H1 (cell line): ENCODE measurements around the gene RER1. TPM values are rescaled to one million over a fixed set of nuclear protein-coding genes. Genes with fewer than 3 reads are reported as not detected.

Experiments
- CTCF ChIA-PET: fragments of 300-600 bp; sonication (Branson Sonifier 250); formaldehyde crosslinking; loops from one replicate; lab custom pipeline; 2021; ENCODE audit not compliant: partially characterized antibody; lab: Charles Lee
- POLR2A ChIA-PET: fragments of 300-600 bp; sonication (Branson Sonifier 250); formaldehyde crosslinking; loops from one replicate; lab custom pipeline; 2021; ENCODE audit warnings: inconsistent platforms; ENCODE audit not compliant: partially characterized antibody; lab: Charles Lee
- DNase-seq, 2 experiments: peaks; one replicate each; pipeline versions ENCODE4 v3.0.0 to v3.0.0-alpha.2; 2010 to 2022; ENCODE audit warnings: low spot score in 2 of 2, low read depth in 1 of 2, mixed read lengths in 1 of 2
- FAIRE-seq: peaks from 2 replicates; lab custom pipeline; 2011; peaks lifted over from hg19 to GRCh38; lab: Jason Lieb, UNC
- H2AFZ ChIP-seq: 2 replicates; pipeline ENCODE4 v1.8.1; 2012; ENCODE audit warnings: low read length, inconsistent platforms
- H2AK5ac ChIP-seq: 2 replicates; pipeline ENCODE4 v1.6.1; 2013; ENCODE audit warnings: low read depth, low read length
- H2BK120ac ChIP-seq: replicated peaks from 2 replicates; pipeline ENCODE3; 2013; ENCODE audit warnings: low read depth, low read length, inconsistent platforms
- H2BK12ac ChIP-seq: 2 replicates; pipeline ENCODE4 v1.6.1; 2013; ENCODE audit warnings: low read depth, low read length
- H2BK15ac ChIP-seq: 2 replicates; pipeline ENCODE4 v1.6.1; 2013; ENCODE audit warnings: low read length
- H2BK20ac ChIP-seq: 2 replicates; pipeline ENCODE4 v1.6.1; 2013; ENCODE audit warnings: low read length
- H2BK5ac ChIP-seq: 2 replicates; pipeline ENCODE4 v1.6.1; 2013; ENCODE audit warnings: low read depth, low read length
- H3K14ac ChIP-seq: 2 replicates; pipeline ENCODE4 v1.6.1; 2013; ENCODE audit warnings: inconsistent platforms; ENCODE audit not compliant: insufficient read length
- H3K18ac ChIP-seq: 2 replicates; pipeline ENCODE4 v1.6.1; 2013; ENCODE audit warnings: low read length; ENCODE audit errors: extremely low read depth
- H3K23ac ChIP-seq: 2 replicates; pipeline ENCODE4 v1.6.1; 2013; ENCODE audit warnings: inconsistent platforms; ENCODE audit not compliant: insufficient read length
- H3K23me2 ChIP-seq: 2 replicates; pipeline ENCODE4 v1.6.1; 2013; ENCODE audit warnings: low read depth, low read length
- H3K27ac ChIP-seq: 2 replicates; pipeline ENCODE4 v1.6.1; 2011; ENCODE audit warnings: low read depth, low read length, inconsistent platforms
- H3K27me3 ChIP-seq, 4 experiments: replicated peaks in 1 of 4; 1 replicate in 1 of 4; 2 replicates in 3 of 4; pipeline versions ENCODE4 v1.6.1 to v1.8.1; 2011 to 2013; ENCODE audit warnings: low read length in 3 of 4, mild to moderate bottlenecking in 3 of 4, inconsistent platforms in 2 of 4, mixed read lengths in 2 of 4, moderate library complexity in 1 of 4; ENCODE audit not compliant: control insufficient read depth in 3 of 4, insufficient read depth in 3 of 4; ENCODE audit errors: extremely low read depth in 1 of 4
- H3K36me3 ChIP-seq, 4 experiments: 2 replicates each; pipeline versions ENCODE4 v1.6.1 to v1.8.1; 2011 to 2013; ENCODE audit warnings: mild to moderate bottlenecking in 4 of 4, low read length in 3 of 4, moderate library complexity in 2 of 4, control low read depth in 1 of 4, inconsistent platforms in 1 of 4; ENCODE audit not compliant: insufficient read depth in 4 of 4, control insufficient read depth in 2 of 4
- H3K4ac ChIP-seq: replicated peaks from 2 replicates; pipeline ENCODE3; 2013; ENCODE audit warnings: low read length, low read depth, mixed read lengths, inconsistent platforms; ENCODE audit not compliant: insufficient read length
- H3K4me1 ChIP-seq, 4 experiments: replicated peaks in 1 of 4; 1 replicate in 1 of 4; 2 replicates in 3 of 4; pipeline versions ENCODE4 v1.6.1 to v1.8.1; 2011 to 2013; ENCODE audit warnings: low read length in 3 of 4, inconsistent platforms in 2 of 4, mixed read lengths in 1 of 4; ENCODE audit not compliant: insufficient read depth in 4 of 4, control insufficient read depth in 3 of 4
- H3K4me2 ChIP-seq, 2 experiments: 2 replicates each; pipeline versions ENCODE4 v1.6.1 to v1.8.1; 2011 to 2013; ENCODE audit warnings: low read depth in 2 of 2, low read length in 2 of 2, control low read depth in 1 of 2, inconsistent platforms in 1 of 2, mild to moderate bottlenecking in 1 of 2; ENCODE audit not compliant: insufficient read depth in 1 of 2
- H3K4me3 ChIP-seq, 4 experiments: fragments of 200-600, 300-600 bp in 1 of 4; sonication (generic), shearing (Covaris generic), sonication (Bioruptor Twin) in 1 of 4; 2 replicates each; pipeline versions ENCODE4 v1.5.1 to v1.8.1; 2011 to 2016; ENCODE audit warnings: low read length in 4 of 4, low read depth in 3 of 4, control low read depth in 2 of 4, inconsistent platforms in 2 of 4, mild to moderate bottlenecking in 2 of 4, mixed read lengths in 1 of 4, moderate library complexity in 1 of 4; ENCODE audit not compliant: insufficient read depth in 2 of 4; ENCODE audit errors: extremely low read depth in 1 of 4
- H3K56ac ChIP-seq: replicated peaks from 2 replicates; pipeline ENCODE3; 2013; ENCODE audit warnings: low read depth, mild to moderate bottlenecking, mixed read lengths, low read length, inconsistent platforms; ENCODE audit not compliant: insufficient read length
- H3K79me1 ChIP-seq: 2 replicates; pipeline ENCODE4 v1.6.1; 2013; ENCODE audit warnings: low read depth, low read length, control low read depth
- H3K79me2 ChIP-seq, 2 experiments: 2 replicates each; pipeline versions ENCODE4 v1.6.1 to v1.8.1; 2012 to 2013; ENCODE audit warnings: low read length in 2 of 2, mild to moderate bottlenecking in 2 of 2, inconsistent platforms in 1 of 2; ENCODE audit not compliant: insufficient read depth in 2 of 2, control insufficient read depth in 1 of 2
- H3K9ac ChIP-seq, 4 experiments: replicated peaks in 1 of 4; 1 replicate in 1 of 4; 2 replicates in 3 of 4; pipeline versions ENCODE4 v1.6.1 to v1.8.1; 2011 to 2013; ENCODE audit warnings: low read depth in 3 of 4, low read length in 3 of 4, control low read depth in 2 of 4, mild to moderate bottlenecking in 2 of 4, moderate library complexity in 2 of 4, inconsistent platforms in 1 of 4; ENCODE audit errors: extremely low read depth in 1 of 4
- H3K9me3 ChIP-seq, 2 experiments: 2 replicates each; pipeline versions ENCODE4 v1.6.1 to v1.8.1; 2012 to 2013; ENCODE audit warnings: mild to moderate bottlenecking in 2 of 2, moderate library complexity in 2 of 2, control low read depth in 1 of 2, inconsistent platforms in 1 of 2, low read depth in 1 of 2, low read length in 1 of 2, mixed read lengths in 1 of 2; ENCODE audit not compliant: insufficient read depth in 2 of 2
- H4K20me1 ChIP-seq, 2 experiments: replicated peaks in 1 of 2; 2 replicates each; pipeline versions ENCODE3 to v1.8.1; 2011 to 2013; ENCODE audit warnings: inconsistent platforms in 2 of 2, low read length in 2 of 2, mild to moderate bottlenecking in 1 of 2; ENCODE audit not compliant: insufficient read depth in 2 of 2, control insufficient read depth in 1 of 2
- H4K5ac ChIP-seq: 2 replicates; pipeline ENCODE4 v1.6.1; 2013; ENCODE audit warnings: low read length, low read depth, mixed read lengths, inconsistent platforms; ENCODE audit not compliant: insufficient read length
- H4K8ac ChIP-seq: 2 replicates; pipeline ENCODE4 v1.8.0; 2013; ENCODE audit warnings: mild to moderate bottlenecking, moderate library complexity, low read length, inconsistent platforms; ENCODE audit not compliant: insufficient read depth; ENCODE audit errors: extremely low read depth
- H4K91ac ChIP-seq: replicated peaks from 2 replicates; pipeline ENCODE3; 2013; ENCODE audit warnings: low read length, mixed read lengths, inconsistent platforms; ENCODE audit not compliant: insufficient read length
- CHD2 ChIP-seq: IDR thresholded peaks from 2 replicates; pipeline ENCODE4 v1.6.1; 2012; ENCODE audit warnings: low read length, improper control_type of control experiment
- HDAC6 ChIP-seq: IDR thresholded peaks from one replicate; pipeline ENCODE4 v1.7.1; 2012; ENCODE audit warnings: low read depth, mild to moderate bottlenecking, inconsistent platforms, low read length, moderate library complexity
- NRF1 ChIP-seq: IDR thresholded peaks from 2 replicates; pipeline ENCODE4 v1.6.1; 2011; ENCODE audit warnings: mild to moderate bottlenecking, low read depth, low read length, improper control_type of control experiment
- PHF8 ChIP-seq: fragments of 200-600 bp; sonication (generic); conservative IDR thresholded peaks from 2 replicates; pipeline ENCODE4 v1.7.1; 2012; ENCODE audit warnings: low read depth, mild to moderate bottlenecking, inconsistent platforms, low read length, moderate library complexity
- RFX5 ChIP-seq: IDR thresholded peaks from 2 replicates; pipeline ENCODE4 v1.6.1; 2011; ENCODE audit warnings: low read depth, low read length, improper control_type of control experiment, borderline replicate concordance
- RXRA ChIP-seq: IDR thresholded peaks from 2 replicates; pipeline ENCODE4 v1.6.1; 2011; ENCODE audit warnings: low read depth, mild to moderate bottlenecking, low read length, moderate library complexity; ENCODE audit not compliant: insufficient read depth
- TAF7 ChIP-seq: optimal IDR thresholded peaks from 2 replicates; pipeline ENCODE3; 2011; ENCODE audit warnings: low read depth, mild to moderate bottlenecking, inconsistent platforms, low read length, moderate library complexity, borderline replicate concordance
- TEAD4 ChIP-seq: IDR thresholded peaks from 2 replicates; pipeline ENCODE4 v1.6.1; 2012; ENCODE audit warnings: low read depth, low read length, inconsistent platforms, mixed read lengths
- YY1 ChIP-seq: IDR thresholded peaks from 2 replicates; pipeline ENCODE4 v1.6.1; 2011; ENCODE audit warnings: low read depth, mild to moderate bottlenecking, low read length
- WGBS, 2 experiments: shearing (Covaris generic) in 1 of 2; methylation state at CpG; one replicate each; pipeline versions ENCODE4 v1.1.6 to v1.1.7; 2013 to 2015; ENCODE audit warnings: low lambda C conversion rate in 2 of 2, mixed read lengths in 2 of 2, inconsistent platforms in 1 of 2, low coverage in 1 of 2, missing lambda C conversion rate in 1 of 2; ENCODE audit not compliant: insufficient replicate concordance in 2 of 2, insufficient coverage in 1 of 2, insufficient read length in 1 of 2; ENCODE audit errors: extremely low coverage in 1 of 2, missing lambda C conversion rate in 1 of 2; 5-methylcytosine and 5-hydroxymethylcytosine counted together
- polyA plus RNA-seq, 7 experiments: library from polyadenylated mRNA; depleted of rRNA in 3 of 7; stranded (reverse) in 5 of 7; unstranded in 2 of 7; fragments of >200 nt in 5 of 7; fragments of 200-250 nt in 2 of 7; gene quantifications; 1 replicate in 5 of 7; 2 replicates in 1 of 7; 4 replicates in 1 of 7; pipeline versions ENCODE4 v1.2.1 to v1.2.3, GENCODE V29; 2011 to 2013; ENCODE audit warnings: missing spikeins in 2 of 7, mixed read lengths in 2 of 7
- total RNA-seq: library from RNA; stranded (reverse); fragmentation: NEBNext Ultra II Directional; extraction: Animal tissue kit (Norgen Biotek cat#: 25700); gene quantifications from 2 replicates; pipeline ENCODE4 v1.2.1, GENCODE V29; 2021

RER1 gene
- total and polyA plus RNA-seq, 2 of the 8 experiments (the other 6 are each of a cell fraction or from before 2014, with no cell fraction given) = 102 to 134 TPM

DNA sequence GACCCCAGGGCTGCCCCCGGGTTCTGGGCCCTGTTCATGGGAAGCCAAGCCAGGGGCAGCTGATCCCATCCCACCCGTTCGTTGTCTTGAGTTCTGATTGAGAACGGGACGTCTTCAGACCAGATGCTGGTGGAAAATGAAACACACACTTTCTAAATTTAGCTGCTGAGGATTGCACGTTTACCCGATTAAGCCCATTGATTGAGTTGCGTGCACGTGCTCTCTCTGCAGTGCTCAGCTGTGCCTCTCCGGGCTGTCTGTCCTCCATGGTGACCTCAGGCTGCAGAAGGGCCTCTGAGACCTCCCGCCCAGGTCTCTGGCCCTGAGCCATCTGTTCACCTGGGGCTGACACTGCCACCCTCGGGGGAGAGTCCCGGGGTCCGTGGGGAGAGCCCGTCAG is 47.7 kb downstream of the RER1 start:
- Histone ChIP-seq H3K79me1 (no peaks in the 10 kb centered on the region), H3K9me3 (no peaks in the 10 kb centered on the region), H3K36me3 (no peaks in the 10 kb centered on the region), H3K27me3 (peaks cover 15 to 26% (median 21%) of the 10 kb centered on the region in 4 experiments), H4K91ac (no peak overlapping the region), H3K9ac (no peak overlapping the region), H2BK20ac (no peak overlapping the region), H2BK15ac (no peak overlapping the region), H3K23me2 (no peaks in the 10 kb centered on the region; the same call in 1 of the 2 replicates), H4K8ac (no peak overlapping the region), H2BK12ac (no peak overlapping the region), H3K4me1 (no peaks in the 10 kb centered on the region; a peak in 2 of 7 replicates), H3K23ac (no peak overlapping the region), H3K56ac (no peak overlapping the region), H3K79me2 (no peaks in the 10 kb centered on the region), H3K14ac (no peak overlapping the region), H3K4me2 (no peak overlapping the region), H3K4ac (no peak overlapping the region), H2AFZ (no peak overlapping the region), H4K20me1 (no peaks in the 10 kb centered on the region), H2BK120ac (no peak overlapping the region), H3K18ac (no peak overlapping the region), H4K5ac (no peak overlapping the region), H3K4me3 (no peak overlapping the region), H2BK5ac (no peak overlapping the region), H3K27ac (no peak overlapping the region), H2AK5ac (no peak overlapping the region)
- DNase-seq = no peak
- WGBS, 2 experiments = 91% methylated on average over 15 of the region's 15 CpGs; no CpG with 5 or more reads in 1 of the 2 experiments
- no peak for TF ChIP-seq CHD2
- TF ChIP-seq HDAC6 = no peak
- no peak for TF ChIP-seq RXRA
- no peak for TF ChIP-seq TEAD4
- no peak for TF ChIP-seq RFX5
- TF ChIP-seq TAF7 = no peak
- TF ChIP-seq PHF8 = no peak
- TF ChIP-seq NRF1 = no peak
- TF ChIP-seq YY1 = no peak
- ChIA-PET POLR2A (no interaction called here), CTCF (interaction anchor here (0.8 kb wide), 1 partner anchor 25 kb away, joined by 3 read pairs; no protein-coding TSS in a partner anchor)
- FAIRE-seq = no peak
